Prostate gland (tissue), 2 donors: ENCODE measurements around the gene PSTPIP1. TPM values are rescaled to one million over a fixed set of nuclear protein-coding genes. Genes with fewer than 3 reads are reported as not detected.

Source experiments
- DNase-seq: peaks from one replicate; pipeline ENCODE4 v3.0.0-alpha.2; 2019; ENCODE audit warnings: low spot score
- H3K27ac ChIP-seq, 2 donors: fragments of 200-600 bp; sonication (generic); 2 replicates each; pipeline ENCODE4 v1.5.1; 2017 to 2019
- H3K27me3 ChIP-seq: fragments of 200-600 bp; sonication (generic); replicated peaks from 2 replicates; pipeline ENCODE4 v1.5.1; 2019; ENCODE audit not compliant: insufficient read depth
- H3K36me3 ChIP-seq, 2 donors: fragments of 200-600 bp; sonication (generic); 1 replicate in 1 of 2; 2 replicates in 1 of 2; pipeline versions ENCODE4 v1.5.1 to v1.8.1; 2017 to 2019
- H3K4me1 ChIP-seq: fragments of 200-600 bp; sonication (generic); replicated peaks from 2 replicates; pipeline ENCODE4 v1.5.1; 2019
- H3K4me3 ChIP-seq, 2 donors: fragments of 200-600 bp; sonication (generic); 2 replicates each; pipeline ENCODE4 v1.5.1; 2017 to 2019
- H3K9me3 ChIP-seq: fragments of 200-600 bp; sonication (generic); 2 replicates; pipeline ENCODE4 v1.5.1; 2017
- POLR2A ChIP-seq: fragments of 450-650 bp; IDR thresholded peaks from one replicate; pipeline ENCODE4 v1.6.1; 2016; ENCODE audit warnings: antibody characterized with exemption, mild to moderate bottlenecking
- POLR2AphosphoS5 ChIP-seq: sonication (generic); formaldehyde crosslinking; IDR thresholded peaks from one replicate; pipeline ENCODE4 v1.6.1; 2017; ENCODE audit warnings: antibody characterized with exemption
- WGBS: methylation state at CpG from one replicate; pipeline ENCODE4 v1.1.5; 2018; 5-methylcytosine and 5-hydroxymethylcytosine counted together
- intact Hi-C: fragments of 100-400 bp; cut with DNase I; formaldehyde crosslinking; loops from one replicate; pipeline ENCODE4 v1.14.2; 2022
- total RNA-seq, 2 donors: library from RNA; depleted of rRNA; stranded (reverse); fragments of >200 nt; gene quantifications; one replicate each; pipeline ENCODE4 v1.1.0, GENCODE V29; 2016
- TF ChIP-seq, protein P1 (sequence below), 4 experiments: fragments of 200-600 bp in 2 of 4; fragments of 450-650 bp in 2 of 4; sonication (generic) in 2 of 4; IDR thresholded peaks; 1 replicate in 3 of 4; 2 replicates in 1 of 4; pipeline ENCODE4 v1.5.1; 2016 to 2019; ENCODE audit warnings: antibody characterized with exemption in 4 of 4, mild to moderate bottlenecking in 2 of 4, moderate library complexity in 2 of 4

PSTPIP1 gene
- total RNA-seq, 2 donors from 2014 or later: 2.1 to 7.0 TPM

DNA sequence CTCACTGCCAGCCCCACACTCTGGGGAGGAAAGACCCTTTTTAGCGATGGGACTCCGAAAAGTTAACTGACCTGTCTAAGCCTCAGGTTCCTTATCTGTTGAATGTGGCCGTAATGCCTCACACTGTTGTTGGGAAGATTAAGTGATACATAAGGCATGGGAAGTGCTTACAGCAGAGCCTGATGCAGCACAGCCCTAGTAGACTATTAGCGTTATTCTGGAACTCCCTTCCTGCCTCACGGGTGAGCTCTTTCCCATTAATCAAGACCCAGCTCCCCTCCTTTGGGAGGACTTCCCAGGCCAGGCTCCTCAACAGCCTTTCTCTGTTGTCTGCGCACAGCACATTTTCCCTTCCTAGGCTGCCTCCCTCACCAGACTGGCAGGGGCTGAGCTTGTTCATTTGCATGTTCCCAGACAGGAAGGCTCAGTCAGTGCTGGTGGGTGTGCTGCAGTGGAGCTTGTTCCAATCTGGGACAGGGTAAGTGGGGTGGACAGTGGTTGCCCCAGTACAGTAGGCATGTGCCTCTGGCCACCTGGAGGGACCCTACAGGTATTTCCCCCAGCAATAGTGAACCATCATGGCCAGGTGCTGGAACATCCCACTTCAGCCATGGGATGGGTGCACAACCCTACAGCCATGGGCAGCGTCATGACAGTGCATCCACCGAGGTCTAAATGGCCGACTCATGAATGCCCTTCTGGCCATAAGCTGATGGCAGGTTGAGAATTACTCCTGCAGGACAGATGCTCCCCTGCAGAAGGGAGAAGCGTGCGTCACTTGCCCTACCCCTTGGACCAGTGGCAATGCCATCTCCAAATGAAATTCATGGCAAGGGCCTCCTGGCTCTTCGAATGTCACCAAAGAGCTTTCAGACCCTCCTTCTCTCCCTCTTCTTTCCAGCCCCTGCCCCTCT lies 5.8 kb upstream of the PSTPIP1 start:
- DNase-seq: no peak
- no peaks in the 10 kb centered on the region for H3K27me3 ChIP-seq
- no peak overlapping the region for H3K27ac ChIP-seq
- H3K4me3 ChIP-seq: no peak overlapping the region
- WGBS: 83% methylated on average over 12 of the region's 12 CpGs
- H3K36me3 ChIP-seq: no peaks in the 10 kb centered on the region
- H3K4me1 ChIP-seq: no peaks in the 10 kb centered on the region
- intact Hi-C loops: no loop called here
- no peaks in the 10 kb centered on the region for H3K9me3 ChIP-seq
- TF ChIP-seq, protein P1, sequence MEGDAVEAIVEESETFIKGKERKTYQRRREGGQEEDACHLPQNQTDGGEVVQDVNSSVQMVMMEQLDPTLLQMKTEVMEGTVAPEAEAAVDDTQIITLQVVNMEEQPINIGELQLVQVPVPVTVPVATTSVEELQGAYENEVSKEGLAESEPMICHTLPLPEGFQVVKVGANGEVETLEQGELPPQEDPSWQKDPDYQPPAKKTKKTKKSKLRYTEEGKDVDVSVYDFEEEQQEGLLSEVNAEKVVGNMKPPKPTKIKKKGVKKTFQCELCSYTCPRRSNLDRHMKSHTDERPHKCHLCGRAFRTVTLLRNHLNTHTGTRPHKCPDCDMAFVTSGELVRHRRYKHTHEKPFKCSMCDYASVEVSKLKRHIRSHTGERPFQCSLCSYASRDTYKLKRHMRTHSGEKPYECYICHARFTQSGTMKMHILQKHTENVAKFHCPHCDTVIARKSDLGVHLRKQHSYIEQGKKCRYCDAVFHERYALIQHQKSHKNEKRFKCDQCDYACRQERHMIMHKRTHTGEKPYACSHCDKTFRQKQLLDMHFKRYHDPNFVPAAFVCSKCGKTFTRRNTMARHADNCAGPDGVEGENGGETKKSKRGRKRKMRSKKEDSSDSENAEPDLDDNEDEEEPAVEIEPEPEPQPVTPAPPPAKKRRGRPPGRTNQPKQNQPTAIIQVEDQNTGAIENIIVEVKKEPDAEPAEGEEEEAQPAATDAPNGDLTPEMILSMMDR (IDR thresholded peaks at IDR 0.05): no peak
- TF ChIP-seq POLR2AphosphoS5 (no peak), POLR2A (no peak)

- Histone ChIP-seq H3K27me3 (no peaks in the 10 kb centered on the region), H3K4me1 (no peaks in the 10 kb centered on the region), H3K9me3 (no peaks in the 10 kb centered on the region), H3K27ac (no peak overlapping the region), H3K4me3 (no peak overlapping the region), H3K36me3 (no peaks in the 10 kb centered on the region)
- WGBS: 77% methylated on average over 7 of the region's 7 CpGs
- intact Hi-C loops: no loop called here
- DNase-seq: no peak
- TF ChIP-seq, protein P1 (IDR thresholded peaks at IDR 0.05): no peak
- TF ChIP-seq POLR2A: no peak
- TF ChIP-seq POLR2AphosphoS5: no peak
These were observed 3.9 kb upstream of the PSTPIP1 start for GRCh38 chr15:76991048-76991447.

GRCh38 chr15:76991741-76992645 lies 2.9 kb upstream of the PSTPIP1 start:
- no peak overlapping the region for H3K27ac ChIP-seq
- H3K4me3 ChIP-seq: no peak overlapping the region
- no peaks in the 10 kb centered on the region for H3K4me1 ChIP-seq
- no peaks in the 10 kb centered on the region for H3K36me3 ChIP-seq
- H3K27me3 ChIP-seq: no peaks in the 10 kb centered on the region
- no peak for DNase-seq
- TF ChIP-seq, protein P1 (IDR thresholded peaks at IDR 0.05): no peak
- TF ChIP-seq POLR2AphosphoS5: no peak
- TF ChIP-seq POLR2A: no peak
- no peaks in the 10 kb centered on the region for H3K9me3 ChIP-seq
- intact Hi-C loops: no loop called here
- WGBS: 88% methylated on average over 9 of the region's 9 CpGs

DNA sequence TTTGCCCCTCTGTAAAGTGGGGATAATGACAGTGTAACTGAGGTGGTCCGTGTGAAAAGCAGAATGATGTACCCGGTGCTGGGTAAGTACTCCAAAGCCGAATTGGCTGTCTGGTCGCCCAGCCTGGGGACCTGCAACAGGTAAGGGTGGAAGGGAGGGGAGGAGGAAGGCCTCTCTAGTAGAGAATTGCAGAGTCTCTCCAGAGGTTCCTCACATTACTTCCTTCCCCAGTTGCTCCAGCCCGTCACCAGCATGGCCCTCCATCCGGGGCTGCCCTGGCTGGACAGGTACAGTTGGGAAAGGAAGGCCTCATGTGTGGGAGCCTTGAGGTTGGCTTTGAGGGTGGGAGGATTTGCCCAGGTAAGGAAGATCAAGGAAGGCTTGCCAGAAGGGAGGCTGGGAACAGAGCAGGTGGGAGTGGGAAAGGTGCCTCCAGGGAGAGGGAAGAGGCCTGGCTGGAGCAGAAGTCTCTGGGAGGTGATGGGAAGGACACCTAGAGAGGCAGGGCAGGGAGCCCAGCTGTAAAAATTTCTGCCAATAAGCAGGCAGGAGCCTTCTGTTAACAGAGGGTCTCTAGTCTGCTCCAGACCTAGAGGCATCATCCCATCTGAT lies 1.7 kb upstream of the PSTPIP1 start:
- no peak overlapping the region for H3K4me3 ChIP-seq
- DNase-seq: no peak
- no peaks in the 10 kb centered on the region for H3K36me3 ChIP-seq
- no peaks in the 10 kb centered on the region for H3K9me3 ChIP-seq
- H3K27ac ChIP-seq: no peak overlapping the region
- no peaks in the 10 kb centered on the region for H3K4me1 ChIP-seq
- 84% methylated on average over 6 of the region's 6 CpGs for WGBS
- TF ChIP-seq POLR2AphosphoS5 (no peak), POLR2A (no peak)
- TF ChIP-seq, protein P1 (IDR thresholded peaks at IDR 0.05): no peak
- H3K27me3 ChIP-seq: no peaks in the 10 kb centered on the region
- intact Hi-C loops: no loop called here
